HG03439 (cell line): ENCODE data around the gene RIIAD1.

Experiments
- ATAC-seq: cut with Tn5 transposase; IDR thresholded peaks from one replicate; pipeline ENCODE4 v1.9.1; 2021; ENCODE audit warnings: mild to moderate bottlenecking, moderate library complexity; ENCODE audit not compliant: unreplicated experiment

The RIIAD1 gene

DNA sequence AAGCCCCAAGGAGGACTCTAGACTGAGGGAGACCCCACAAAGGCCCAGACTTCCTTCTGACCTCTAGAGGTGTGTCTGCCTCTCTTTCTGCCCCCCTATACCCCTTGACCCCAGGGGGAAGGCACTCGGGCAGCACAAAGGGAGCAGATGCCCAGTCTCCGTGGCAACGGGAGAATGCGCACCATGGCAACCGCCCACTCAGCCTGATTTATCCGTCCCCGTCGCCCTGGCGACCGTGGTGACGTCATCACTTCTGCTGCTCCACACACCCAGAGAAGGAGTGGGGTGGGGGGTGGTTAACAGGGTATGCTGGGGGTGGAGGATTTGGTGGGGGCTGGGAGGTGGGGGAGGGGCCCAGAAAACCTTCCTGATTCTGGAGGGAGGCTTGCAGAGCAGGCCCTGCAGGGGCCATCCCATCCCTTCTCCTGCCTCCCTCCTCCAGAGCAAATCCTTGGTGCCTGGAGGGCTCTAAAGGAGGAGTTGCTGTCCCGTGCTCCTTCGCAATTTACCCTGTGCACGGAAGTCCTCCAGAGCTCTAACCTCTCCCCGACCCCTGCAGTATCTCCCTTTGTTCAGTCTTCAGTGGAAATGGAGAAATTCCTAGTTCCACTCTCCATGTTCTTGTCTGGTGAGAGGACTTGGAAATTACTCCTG, 11.0 kb upstream of the RIIAD1 start:
- no peak for ATAC-seq

DNA sequence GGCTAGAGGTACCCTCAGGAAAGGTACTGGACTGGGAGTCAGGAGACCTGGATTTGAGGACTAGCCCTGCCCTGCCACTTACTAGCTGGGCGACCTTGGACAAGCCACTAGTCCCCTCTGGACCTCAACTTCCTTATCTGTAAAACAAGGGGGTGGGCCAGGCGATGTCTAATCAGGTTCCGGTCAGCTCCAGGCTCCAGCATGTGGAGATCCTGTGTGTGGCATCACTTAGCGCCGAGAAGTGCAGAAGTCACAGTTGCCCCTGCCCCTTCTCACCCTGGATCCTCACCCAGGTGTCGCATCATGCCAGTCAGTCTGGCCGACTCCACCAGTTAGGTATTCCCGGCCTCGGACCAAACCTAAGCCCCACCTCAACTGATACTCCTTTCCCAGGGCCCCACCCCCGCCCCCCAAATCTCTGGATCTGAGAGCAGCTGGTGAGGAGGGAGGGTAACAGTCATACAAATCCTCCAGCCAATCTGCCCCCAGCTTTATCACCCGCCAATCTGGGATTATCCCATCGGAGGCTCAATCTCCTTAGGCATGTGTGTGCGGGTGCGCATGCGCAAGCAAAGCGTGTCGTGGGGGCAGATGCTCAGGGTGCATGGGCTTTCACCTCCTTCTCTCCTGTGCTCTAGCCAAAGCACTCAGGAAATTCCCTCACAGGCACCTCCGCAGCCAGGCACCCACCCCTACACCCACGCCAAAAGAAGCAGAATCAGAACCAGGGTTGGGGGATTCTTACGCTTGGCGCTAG, 10.1 kb upstream of the RIIAD1 start:
- no peak for ATAC-seq

DNA sequence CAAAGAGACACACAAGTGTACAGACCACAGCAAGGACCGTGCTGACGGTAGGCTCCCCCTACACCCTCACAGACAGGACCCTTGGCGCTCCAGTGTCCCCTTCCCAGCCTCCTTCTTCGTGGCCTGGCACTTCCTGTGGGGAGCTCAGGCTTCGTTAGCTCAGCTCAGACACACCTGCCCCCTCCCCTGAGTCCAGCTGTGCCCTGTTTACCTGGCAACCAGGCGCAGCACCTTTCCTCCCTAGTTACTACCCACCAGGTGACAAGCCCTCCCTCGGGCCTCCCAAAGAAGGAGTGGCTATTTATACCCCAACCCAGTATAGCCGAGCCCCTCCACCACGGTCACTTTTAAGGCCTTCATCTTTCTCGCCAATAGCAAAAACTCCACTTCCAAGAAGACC, 9.4 kb upstream of the RIIAD1 start:
- no peak for ATAC-seq

- ATAC-seq: no peak
Measured at GRCh38 chr1:151713044-151713443, 8.3 kb upstream of the RIIAD1 start.

- ATAC-seq: no peak
Measured at GRCh38 chr1:151713874-151714273, 7.4 kb upstream of the RIIAD1 start.

DNA sequence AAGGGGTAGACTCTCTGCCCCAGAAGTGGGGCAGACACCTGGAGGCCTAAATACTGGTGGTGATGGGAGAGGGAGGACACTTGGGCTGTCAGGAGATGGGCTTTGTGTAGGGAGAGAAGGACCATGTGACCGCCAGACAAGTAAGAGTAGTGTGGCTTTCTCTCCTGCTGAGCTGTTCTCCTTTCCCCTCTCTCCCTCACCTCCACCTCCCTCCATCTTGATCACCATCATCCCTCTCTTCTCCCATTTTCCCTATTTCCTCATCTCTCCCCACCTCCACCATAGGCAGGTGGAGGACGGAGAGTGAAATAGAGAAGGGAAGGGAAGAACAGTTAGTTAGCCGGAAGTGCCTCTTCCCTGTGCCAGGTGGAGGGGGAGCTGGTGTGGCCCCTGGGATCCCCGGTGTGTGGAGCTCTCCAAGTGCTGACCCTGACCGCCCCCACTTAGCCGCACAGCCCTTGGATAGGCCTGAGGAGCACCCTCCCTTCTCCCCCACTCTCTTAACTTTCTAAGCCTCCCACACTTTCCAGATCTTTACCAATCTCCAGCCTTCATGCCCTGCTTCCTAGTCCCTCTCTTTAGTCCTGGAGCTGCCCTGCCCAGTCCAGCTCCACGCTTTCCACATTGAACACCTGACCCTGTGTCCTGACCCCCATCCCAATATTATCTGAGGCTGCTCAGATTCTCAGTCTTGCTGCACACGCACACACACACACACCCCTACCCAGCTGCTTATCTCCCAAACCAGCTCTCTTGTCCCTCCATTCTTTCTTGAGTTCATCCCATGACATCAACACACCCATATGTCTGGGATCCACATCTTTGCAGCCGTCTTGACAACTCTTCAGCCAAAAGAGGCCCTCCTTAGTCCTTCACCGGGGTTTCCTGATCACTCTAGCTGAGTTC, 6.2 kb upstream of the RIIAD1 start:
- no peak for ATAC-seq

DNA sequence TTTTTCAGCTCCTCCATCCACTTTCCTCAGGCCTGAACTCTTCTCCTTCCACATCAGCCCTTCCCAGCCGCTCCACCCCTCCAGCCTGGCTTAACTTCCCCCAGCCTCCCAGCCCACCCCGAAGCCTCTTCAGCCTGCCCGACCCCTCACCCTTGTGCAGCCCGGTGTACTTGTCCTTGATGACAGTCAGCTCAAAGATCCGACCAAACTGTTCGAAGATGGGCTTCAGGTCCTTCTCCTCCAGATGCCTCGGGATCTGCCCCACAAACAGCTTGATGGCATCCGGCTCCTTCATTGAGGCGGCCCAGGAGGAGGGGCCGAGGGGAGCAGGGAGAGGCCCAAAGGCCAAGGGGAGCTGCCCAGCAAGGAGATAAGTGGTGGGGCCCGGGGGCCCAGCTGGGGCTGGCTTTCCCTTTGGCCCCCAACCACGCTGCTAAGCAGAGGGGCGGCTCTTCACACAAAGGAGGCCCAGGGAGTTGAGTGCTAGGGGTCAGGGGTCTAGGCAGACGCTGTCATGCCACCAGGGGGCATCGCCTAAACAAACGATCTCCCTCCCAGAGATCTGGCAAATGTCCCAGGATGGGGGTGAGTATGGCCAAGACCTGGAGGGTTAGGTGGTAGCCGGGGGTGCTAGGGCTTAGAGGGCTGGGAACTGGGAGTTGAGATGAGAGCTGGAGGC, 5.5 kb upstream of the RIIAD1 start:
- no peak for ATAC-seq

- ATAC-seq: no peak
Measured at GRCh38 chr1:151716405-151716762, 4.9 kb upstream of the RIIAD1 start.

DNA sequence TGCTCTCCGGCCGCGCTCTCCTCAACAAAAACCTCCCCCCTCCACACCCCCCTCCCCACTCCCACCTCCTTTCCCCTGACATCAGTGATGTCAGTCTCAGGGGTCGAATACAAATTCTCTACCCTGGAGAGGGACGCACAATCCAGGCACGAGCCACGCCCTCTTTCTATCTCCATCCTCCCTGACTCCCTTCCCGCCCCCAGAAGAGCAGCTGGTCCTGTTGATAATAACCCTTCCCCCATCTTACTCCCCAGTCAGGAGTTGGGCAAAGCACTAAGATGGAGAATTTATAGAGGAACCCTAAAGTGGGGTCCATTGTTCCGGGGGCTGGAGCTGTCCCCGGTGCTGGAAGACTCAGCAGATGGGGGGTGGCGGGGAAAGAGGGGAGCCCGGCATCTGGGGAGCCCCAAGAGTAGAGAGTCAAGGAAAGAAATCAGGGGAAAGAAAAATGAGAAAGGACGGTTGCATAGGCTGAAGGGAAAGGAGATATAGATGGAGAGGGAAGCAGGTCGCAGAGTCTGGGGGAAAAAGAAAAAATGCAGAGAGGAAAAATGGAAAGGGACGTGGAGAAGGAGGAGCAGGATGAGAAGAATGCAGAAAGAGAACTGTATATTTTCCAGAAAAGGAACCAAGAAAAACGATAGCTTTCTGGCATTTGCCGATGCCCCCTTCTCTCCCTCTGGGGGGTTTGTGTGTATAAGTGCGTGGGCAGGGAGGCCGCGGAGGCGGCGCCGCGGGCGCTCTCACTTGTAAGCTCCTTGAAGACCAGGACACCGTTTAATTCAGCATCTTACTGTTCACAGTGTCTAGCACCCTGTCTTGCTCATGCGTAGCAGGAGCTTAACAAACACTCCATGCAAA, 4.3 kb upstream of the RIIAD1 start, which contains the start of gene CELF3:
Gene CELF3 (minus strand): TSS at position 33 of the 861 bp plus-strand sequence. CDS start 783 bp downstream, outside the sequence.
- no peak for ATAC-seq

DNA sequence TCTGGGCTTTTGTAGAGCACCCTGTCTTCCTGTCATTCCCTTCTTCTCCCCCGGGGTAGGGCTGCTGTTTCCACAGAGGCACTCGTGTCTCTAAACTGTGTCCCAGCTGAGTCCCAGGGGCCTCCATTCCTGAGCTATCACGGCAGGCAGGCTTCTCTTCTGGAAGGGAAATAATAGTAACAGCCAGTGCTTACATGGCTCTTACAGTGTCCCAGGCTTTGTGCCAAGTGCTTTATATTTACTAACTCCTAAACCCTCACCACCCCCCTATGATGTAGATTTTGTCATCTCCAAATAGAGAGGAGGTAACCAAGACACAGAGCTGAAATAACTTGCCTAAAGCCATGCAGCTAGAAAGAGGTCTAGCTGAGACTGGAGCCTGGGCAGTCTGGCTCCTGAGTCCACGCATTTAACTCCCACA, 3.3 kb upstream of the RIIAD1 start:
- no peak for ATAC-seq

- ATAC-seq: no peak
Measured at GRCh38 chr1:151718666-151719065, 2.7 kb upstream of the RIIAD1 start.

- ATAC-seq: no peak
Measured at GRCh38 chr1:151720125-151720524, 1.2 kb upstream of the RIIAD1 start.

GRCh38 chr1:151720554-151720953, 768 bp upstream of the RIIAD1 start:
- no peak for ATAC-seq

- no peak for ATAC-seq
Measured at GRCh38 chr1:151721788-151722510, 627 bp downstream of the RIIAD1 start.

DNA sequence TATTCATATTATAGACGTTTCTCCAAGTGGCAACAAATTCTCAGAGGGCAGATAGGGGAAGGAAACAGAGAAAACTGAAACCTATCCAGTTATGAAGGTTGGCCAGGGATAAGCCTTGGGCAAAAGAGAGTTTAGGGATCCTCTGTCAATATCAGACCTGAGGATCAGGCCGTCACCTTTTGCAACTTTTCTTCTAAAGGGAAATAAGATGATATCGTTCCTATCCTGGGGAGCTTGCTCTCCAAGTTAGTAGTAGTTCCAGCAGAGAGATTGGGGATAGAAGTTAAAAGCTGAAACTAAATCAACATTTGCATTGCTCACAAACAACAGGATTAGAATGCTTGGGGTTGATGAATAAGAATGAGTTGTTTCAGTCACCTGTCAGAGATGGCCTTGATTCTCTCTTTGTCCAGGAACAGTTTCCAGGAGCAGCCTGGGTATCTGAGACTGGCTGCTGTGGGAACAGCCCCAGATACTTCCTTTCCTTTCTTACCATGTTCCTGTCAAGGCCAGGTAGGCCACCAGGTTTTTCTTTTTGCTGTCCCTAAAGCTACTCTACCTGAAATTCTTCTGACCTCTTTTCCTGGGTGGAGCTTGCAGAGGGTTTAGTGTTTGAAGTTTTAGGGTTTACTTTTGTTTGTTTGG, 2.5 kb downstream of the RIIAD1 start:
- ATAC-seq: no peak

- no peak for ATAC-seq
Measured at GRCh38 chr1:151728151-151729054, 7.1 kb downstream of the RIIAD1 start.

DNA sequence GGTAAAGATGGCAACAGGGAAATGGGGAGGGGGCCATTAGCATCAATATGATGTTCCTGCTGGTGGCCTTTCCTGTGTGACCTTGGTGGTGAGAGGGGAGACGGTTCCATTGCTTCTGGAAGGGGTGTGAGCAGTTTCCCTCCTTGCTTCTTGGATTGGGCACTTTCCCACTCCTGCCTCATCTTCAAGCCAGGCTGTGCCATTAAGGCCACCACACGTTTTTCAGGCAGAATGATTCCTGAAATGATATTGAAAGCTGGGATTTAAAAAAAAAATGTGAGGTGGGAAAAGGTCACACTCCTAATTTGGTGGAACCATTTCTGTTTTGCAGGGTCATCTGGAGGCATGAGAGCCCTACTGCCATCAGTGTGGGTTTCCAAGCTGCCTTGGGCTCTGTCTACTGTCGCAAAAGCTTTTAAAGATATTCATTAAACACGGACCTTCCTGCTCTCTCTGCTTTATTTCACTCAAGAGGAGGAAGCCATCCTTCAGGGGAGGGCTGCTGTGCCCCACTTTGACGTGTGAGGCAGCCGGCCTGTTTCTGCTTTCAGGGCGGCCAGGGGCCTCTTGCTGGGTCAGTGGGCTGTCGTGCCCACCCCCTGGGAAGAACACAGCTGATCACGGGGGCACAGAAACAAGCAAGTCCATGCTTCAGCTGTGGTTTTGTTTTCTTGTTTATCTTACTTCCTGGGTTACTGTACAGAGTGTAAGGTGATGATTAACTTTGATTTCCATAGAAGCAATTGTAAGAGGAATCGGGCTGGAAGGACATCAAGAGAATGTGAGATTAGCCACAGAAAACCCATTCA, 8.0 kb downstream of the RIIAD1 start:
- ATAC-seq: no peak
